GM23248 (cell line): ENCODE results near the gene POT1. TPM values are rescaled to one million over a fixed set of nuclear protein-coding genes. Genes with fewer than 3 reads are reported as not detected.
A peak's percentile ranks its signal among the peaks of the same experiment; 100 is the strongest.

Source experiments
- DNase-seq: peaks from one replicate; pipeline ENCODE4 v3.0.0-alpha.2; 2015
- H2AFZ ChIP-seq: fragments of 200-600 bp; sonication (generic); 2 replicates; pipeline ENCODE4 v1.6.1; 2016; ENCODE audit warnings: antibody characterized with exemption
- H3F3A ChIP-seq: fragments of 200-600 bp; sonication (generic); 2 replicates; pipeline ENCODE4 v1.6.1; 2016; ENCODE audit warnings: mild to moderate bottlenecking, antibody characterized with exemption, mixed run types; ENCODE audit not compliant: insufficient read depth
- H3K27ac ChIP-seq: fragments of 200-600 bp; sonication (generic); 2 replicates; pipeline ENCODE4 v1.5.1; 2016; ENCODE audit warnings: mild to moderate bottlenecking
- H3K27me3 ChIP-seq: fragments of 200-600 bp; sonication (generic); replicated peaks from 2 replicates; pipeline ENCODE4 v1.6.1; 2016; ENCODE audit warnings: mild to moderate bottlenecking; ENCODE audit not compliant: insufficient read depth
- H3K36me3 ChIP-seq: fragments of 200-600 bp; sonication (generic); 2 replicates; pipeline ENCODE4 v1.6.1; 2016; ENCODE audit warnings: low read depth, mild to moderate bottlenecking
- H3K4me1 ChIP-seq: fragments of 200-600 bp; sonication (generic); 2 replicates; pipeline ENCODE4 v1.6.1; 2016; ENCODE audit warnings: mild to moderate bottlenecking; ENCODE audit not compliant: insufficient read depth
- H3K4me2 ChIP-seq: fragments of 200-600 bp; sonication (generic); one replicate; pipeline ENCODE4 v1.6.1; 2016; ENCODE audit warnings: mild to moderate bottlenecking; ENCODE audit not compliant: unreplicated experiment
- H3K4me3 ChIP-seq: fragments of 200-600 bp; sonication (generic); 2 replicates; pipeline ENCODE4 v1.5.1; 2016; ENCODE audit warnings: mild to moderate bottlenecking
- H3K79me2 ChIP-seq: fragments of 200-600 bp; sonication (generic); 2 replicates; pipeline ENCODE4 v1.6.1; 2016; ENCODE audit warnings: mild to moderate bottlenecking; ENCODE audit not compliant: insufficient read depth
- H3K9ac ChIP-seq: fragments of 200-600 bp; sonication (generic); 2 replicates; pipeline ENCODE4 v1.6.1; 2016; ENCODE audit warnings: mild to moderate bottlenecking
- H3K9me2 ChIP-seq: fragments of 200-600 bp; sonication (generic); 2 replicates; pipeline ENCODE4 v1.6.1; 2016; ENCODE audit warnings: mixed run types, mild to moderate bottlenecking, moderate library complexity; ENCODE audit not compliant: insufficient read depth
- H3K9me3 ChIP-seq: fragments of 200-600 bp; sonication (generic); one replicate; pipeline ENCODE4 v1.6.1; 2017; ENCODE audit warnings: low read depth
- H4K20me1 ChIP-seq: fragments of 200-600 bp; sonication (generic); 2 replicates; pipeline ENCODE4 v1.6.0; 2016; ENCODE audit not compliant: insufficient read depth
- EZH2 ChIP-seq: fragments of 200-600 bp; sonication (generic); IDR thresholded peaks from 2 replicates; pipeline ENCODE4 v1.6.1; 2018; ENCODE audit warnings: antibody characterized with exemption, mild to moderate bottlenecking; ENCODE audit not compliant: insufficient read depth, poor library complexity, severe bottlenecking
- EZH2phosphoT487 ChIP-seq: fragments of 200-600 bp; sonication (generic); IDR thresholded peaks from 2 replicates; pipeline ENCODE4 v1.6.1; 2018; ENCODE audit warnings: antibody characterized with exemption, moderate library complexity, mild to moderate bottlenecking, low read depth; ENCODE audit not compliant: insufficient read depth
- WGBS, 2 experiments: methylation state at CpG; one replicate each; pipeline ENCODE4 v1.1.6; 2015 to 2017; ENCODE audit warnings: low lambda C conversion rate in 2 of 2, low coverage in 1 of 2; ENCODE audit errors: missing lambda C conversion rate in 2 of 2; 5-methylcytosine and 5-hydroxymethylcytosine counted together
- in situ Hi-C: fragments of 300-500 bp; cut with MboI; formaldehyde crosslinking; loops from 2 replicates; pipeline ENCODE4 v1.15.0; 2020
- polyA plus RNA-seq: library from polyadenylated mRNA; unstranded; fragments of >200 nt; fragmentation: Nextera tagmentation; extraction: Ambion mirVana; gene quantifications from 2 replicates; pipeline ENCODE4 v1.2.1, GENCODE V29; 2016
- total RNA-seq: library from RNA; depleted of rRNA; stranded (reverse); fragments of >200 nt; shearing (Covaris generic); gene quantifications from 2 replicates; pipeline ENCODE4 v1.2.3, GENCODE V29; 2014

Gene POT1
- total and polyA plus RNA-seq, 2 experiments from 2014 or later, result 12.5 to 15.8 TPM

DNA sequence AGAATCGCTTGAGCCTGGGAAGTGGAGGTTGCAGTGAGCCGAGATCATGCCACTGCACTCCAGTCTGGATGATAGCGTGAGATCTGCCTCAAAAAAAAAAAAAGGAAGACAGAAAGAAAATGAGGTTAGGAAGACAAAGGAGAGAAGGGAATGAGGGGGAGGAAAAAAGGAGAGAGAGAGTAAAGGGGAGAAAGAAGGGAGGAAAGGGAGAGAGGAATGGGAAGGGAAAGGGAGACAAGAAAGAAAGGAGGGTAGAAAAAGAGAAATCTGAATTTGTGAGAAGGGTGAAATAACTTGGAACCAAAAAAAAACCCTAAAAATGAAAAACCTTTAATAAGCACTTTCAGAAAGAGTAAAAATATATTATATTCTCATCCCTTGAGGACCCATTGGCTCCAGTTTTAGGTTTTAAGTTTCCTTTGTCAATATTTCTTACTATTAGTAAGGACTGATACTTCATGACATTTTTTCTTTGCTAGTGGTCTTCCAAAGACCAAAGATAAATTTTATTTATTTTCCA, 54.9 kb downstream of the POT1 start:
- Histone ChIP-seq H3F3A (no peaks in the 10 kb centered on the region), H2AFZ (no peak overlapping the region), H3K27ac (no peak overlapping the region), H3K9me3 (no peaks in the 10 kb centered on the region), H3K79me2 (no peaks in the 10 kb centered on the region), H3K4me1 (no peaks in the 10 kb centered on the region), H3K27me3 (no peaks in the 10 kb centered on the region), H3K36me3 (no peaks in the 10 kb centered on the region), H3K9me2 (no peaks in the 10 kb centered on the region; the same call in 1 of the 2 replicates), H3K9ac (no peak overlapping the region), H4K20me1 (no peaks in the 10 kb centered on the region), H3K4me3 (no peak overlapping the region), H3K4me2 (no peak overlapping the region)
- DNase-seq, result no peak
- no peak for TF ChIP-seq EZH2phosphoT487
- no peak for TF ChIP-seq EZH2
- in situ Hi-C loops, result no loop called here
- WGBS, 2 experiments, result 100% methylated on average over 1 to 3 of the region's 3 CpGs

DNA sequence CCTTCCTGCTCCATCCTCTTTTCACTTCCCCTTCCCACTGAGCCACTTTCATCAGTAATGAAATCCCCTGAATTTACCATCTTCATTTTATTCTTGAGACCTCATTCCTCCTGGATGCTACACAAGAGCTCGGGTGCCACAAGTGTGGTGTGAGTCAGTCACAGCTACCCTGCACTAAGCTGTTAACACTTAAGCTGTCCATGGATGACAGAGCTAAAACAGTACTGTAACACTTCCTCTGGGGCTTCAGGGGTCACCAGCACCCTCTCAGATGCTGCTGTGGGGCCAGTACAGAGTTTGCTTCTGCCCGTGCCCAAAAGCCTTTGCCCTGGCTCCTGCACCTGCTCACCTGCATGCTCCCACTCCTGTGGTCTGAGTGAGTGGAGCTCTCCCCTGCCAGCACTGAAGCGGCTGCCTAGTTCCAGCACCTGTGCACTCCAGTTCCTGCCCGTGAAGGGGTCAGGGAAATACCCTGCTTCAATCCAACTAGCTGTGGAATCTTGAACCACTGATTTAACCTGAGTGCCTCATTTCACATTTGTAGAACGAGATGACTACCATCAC, 71.9 kb downstream of the POT1 start:
- H3F3A ChIP-seq, result no peaks in the 10 kb centered on the region; the same call in 1 of the 2 replicates
- H3K9me2 ChIP-seq, result no peaks in the 10 kb centered on the region
- peaks cover 8% of the 10 kb centered on the region for H3K36me3 ChIP-seq
- no peak overlapping the region for H3K9ac ChIP-seq
- no peak for DNase-seq
- H3K4me3 ChIP-seq, result no peak overlapping the region
- no peaks in the 10 kb centered on the region for H3K27me3 ChIP-seq
- H3K4me2 ChIP-seq, result no peak overlapping the region
- WGBS, 2 experiments, result 81 to 82% methylated on average over 5 of the region's 5 CpGs
- H3K4me1 ChIP-seq, result no peaks in the 10 kb centered on the region
- H3K27ac ChIP-seq, result no peak overlapping the region
- no peaks in the 10 kb centered on the region for H3K79me2 ChIP-seq
- H4K20me1 ChIP-seq, result no peaks in the 10 kb centered on the region
- in situ Hi-C loops, result no loop called here
- TF ChIP-seq EZH2phosphoT487 (no peak), EZH2 (no peak)
- H3K9me3 ChIP-seq, result no peaks in the 10 kb centered on the region
- H2AFZ ChIP-seq, result no peak overlapping the region

DNA sequence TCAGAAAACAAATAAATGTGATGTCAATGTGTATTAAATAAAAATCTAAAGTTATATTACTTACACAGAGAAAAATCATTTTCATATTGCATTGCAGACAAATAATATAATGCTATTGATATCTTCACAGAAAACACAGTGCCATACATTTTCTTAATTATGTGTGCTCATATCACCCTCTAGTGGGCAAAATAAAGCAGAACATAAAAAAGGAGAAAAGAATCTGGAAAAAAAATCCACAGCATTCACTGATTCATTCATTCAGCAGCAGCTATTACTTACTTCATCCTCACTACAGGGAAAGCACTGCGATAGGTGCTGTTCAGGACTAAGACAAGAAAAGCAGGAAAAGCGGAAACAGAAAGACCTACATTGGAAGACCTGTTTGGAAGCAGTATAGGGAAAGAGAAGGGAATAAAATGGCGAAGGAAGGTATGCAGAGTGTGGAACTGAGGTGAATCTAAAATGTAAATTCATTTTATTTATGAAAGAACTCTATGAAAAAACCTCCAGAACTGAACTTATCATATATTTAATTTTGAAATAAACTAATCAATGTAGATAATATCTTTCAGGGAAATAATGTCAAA, 73.2 kb downstream of the POT1 start:
- H3K9me2 ChIP-seq, result no peaks in the 10 kb centered on the region

DNA sequence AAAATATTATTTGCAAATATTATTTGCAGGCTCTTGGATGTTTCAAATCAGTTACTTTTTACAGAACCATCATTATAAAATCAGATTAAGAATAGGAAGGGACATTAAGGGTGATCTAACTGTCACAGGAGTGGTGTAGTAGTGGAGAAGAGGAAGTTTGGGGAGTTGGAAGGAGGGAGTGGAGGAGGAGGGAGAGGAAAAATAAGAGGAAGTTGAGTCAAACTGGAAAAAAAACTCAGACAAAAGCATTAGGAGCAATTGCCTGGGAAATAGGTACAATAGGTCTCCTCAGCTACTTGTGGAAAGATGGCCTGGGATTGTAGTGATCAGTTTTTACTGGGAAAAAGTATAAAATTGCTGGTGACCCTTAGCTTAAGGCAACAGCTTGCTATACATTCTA, 86.3 kb downstream of the POT1 start:
- H3K9me3 ChIP-seq, result no peaks in the 10 kb centered on the region
- TF ChIP-seq EZH2, result no peak
- TF ChIP-seq EZH2phosphoT487, result no peak
- in situ Hi-C loops, result no loop called here
- H3F3A ChIP-seq, result no peaks in the 10 kb centered on the region
- H4K20me1 ChIP-seq, result no peaks in the 10 kb centered on the region
- H3K4me3 ChIP-seq, result no peak overlapping the region
- no peaks in the 10 kb centered on the region for H3K27me3 ChIP-seq
- no peak overlapping the region for H3K27ac ChIP-seq
- no peak for DNase-seq
- peaks cover 6% of the 10 kb centered on the region; the same call in 1 of the 2 replicates for H3K36me3 ChIP-seq
- H2AFZ ChIP-seq, result no peak overlapping the region
- no peaks in the 10 kb centered on the region for H3K9me2 ChIP-seq
- no peak overlapping the region for H3K4me2 ChIP-seq
- no peaks in the 10 kb centered on the region for H3K79me2 ChIP-seq
- no peaks in the 10 kb centered on the region for H3K4me1 ChIP-seq
- no peak overlapping the region for H3K9ac ChIP-seq

More for the DNA sequence above, 73.2 kb downstream of the POT1 start:
- H3K4me3 ChIP-seq, result no peak overlapping the region
- H3K4me2 ChIP-seq, result no peak overlapping the region
- WGBS, 2 experiments, result 55 to 75% methylated on average over 3 of the region's 3 CpGs
- peak; percentile 67 for DNase-seq
- peaks cover 5% of the 10 kb centered on the region; the same call in 1 of the 2 replicates for H3K36me3 ChIP-seq
- H3K9ac ChIP-seq, result no peak overlapping the region
- no peaks in the 10 kb centered on the region for H3K27me3 ChIP-seq
- H3K9me3 ChIP-seq, result no peaks in the 10 kb centered on the region
- no peak for TF ChIP-seq EZH2
- TF ChIP-seq EZH2phosphoT487, result no peak
- no peaks in the 10 kb centered on the region for H4K20me1 ChIP-seq
- no peak overlapping the region for H3K27ac ChIP-seq
- no peaks in the 10 kb centered on the region for H3K79me2 ChIP-seq
- no peak overlapping the region for H2AFZ ChIP-seq
- no peaks in the 10 kb centered on the region; the same call in 1 of the 2 replicates for H3F3A ChIP-seq
- in situ Hi-C loops, result no loop called here
- H3K4me1 ChIP-seq, result no peaks in the 10 kb centered on the region
